Neural crest cell (in vitro differentiated cells): ENCODE measurements around the gene SOHLH2. TPM values are rescaled to one million over a fixed set of nuclear protein-coding genes. Genes with fewer than 3 reads are reported as not detected.
A peak's percentile ranks its signal among the peaks of the same experiment; 100 is the strongest.

Experiments used
- DNase-seq: peaks from one replicate; pipeline ENCODE4 v3.0.0; 2021; ENCODE audit warnings: low read depth, mixed read lengths, low spot score
- H3K27ac Mint-ChIP-seq: one replicate; pipeline ENCODE4 v1.8.0; 2021; ENCODE audit warnings: mild to moderate bottlenecking, mixed read lengths; ENCODE audit not compliant: unreplicated experiment
- H3K27me3 Mint-ChIP-seq: 2 replicates; pipeline ENCODE4 v1.8.0; 2021; ENCODE audit warnings: low read depth, mild to moderate bottlenecking, mixed read lengths
- H3K36me3 Mint-ChIP-seq: 2 replicates; pipeline ENCODE4 v1.8.0; 2021; ENCODE audit warnings: low read depth, mild to moderate bottlenecking, mixed read lengths
- H3K4me1 Mint-ChIP-seq: 2 replicates; pipeline ENCODE4 v1.8.0; 2021; ENCODE audit warnings: mixed read lengths
- H3K4me3 Mint-ChIP-seq: one replicate; pipeline ENCODE4 v1.8.0; 2021; ENCODE audit warnings: mild to moderate bottlenecking, mixed read lengths
- H3K9me3 Mint-ChIP-seq: 2 replicates; pipeline ENCODE4 v1.8.0; 2021; ENCODE audit warnings: mixed read lengths
- total RNA-seq: library from RNA; stranded (reverse); gene quantifications from 2 replicates; pipeline ENCODE4 v1.2.1, GENCODE V29; 2021
- TF ChIP-seq, protein P1 (sequence below): fragments of 200-600 bp; sonication (generic); conservative IDR thresholded peaks from 2 replicates; pipeline ENCODE4 v1.5.0; 2021; ENCODE audit warnings: antibody characterized with exemption, mild to moderate bottlenecking

Gene SOHLH2
- total RNA-seq, 1 donor from 2014 or later, result 0.21 TPM

DNA sequence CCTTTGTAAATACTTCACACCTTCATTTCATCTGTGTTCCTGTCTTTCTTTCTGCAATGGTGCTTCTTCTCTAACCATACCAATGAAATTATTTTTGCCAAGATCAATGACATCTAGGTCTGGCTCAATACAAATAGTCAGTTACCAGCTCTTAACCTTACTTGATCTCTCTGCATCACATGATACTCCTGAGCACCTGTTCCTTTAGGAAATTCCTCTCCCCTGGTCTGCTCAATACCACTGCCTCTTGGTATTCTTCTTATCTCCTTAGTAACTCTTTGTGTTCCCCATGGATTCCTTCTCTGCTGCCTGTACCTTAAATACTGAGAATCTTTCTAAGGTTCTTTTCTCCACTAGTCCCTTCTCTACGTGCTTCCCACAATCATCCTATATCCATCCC, 25.9 kb downstream of the SOHLH2 start:
- no peak for DNase-seq
- Mint-ChIP-seq H3K27ac (no peak overlapping the region), H3K4me3 (no peak overlapping the region), H3K4me1 (peaks cover 7% of the 10 kb centered on the region), H3K9me3 (no peaks in the 10 kb centered on the region), H3K36me3 (no peaks in the 10 kb centered on the region), H3K27me3 (no peaks in the 10 kb centered on the region)
- TF ChIP-seq, protein P1, sequence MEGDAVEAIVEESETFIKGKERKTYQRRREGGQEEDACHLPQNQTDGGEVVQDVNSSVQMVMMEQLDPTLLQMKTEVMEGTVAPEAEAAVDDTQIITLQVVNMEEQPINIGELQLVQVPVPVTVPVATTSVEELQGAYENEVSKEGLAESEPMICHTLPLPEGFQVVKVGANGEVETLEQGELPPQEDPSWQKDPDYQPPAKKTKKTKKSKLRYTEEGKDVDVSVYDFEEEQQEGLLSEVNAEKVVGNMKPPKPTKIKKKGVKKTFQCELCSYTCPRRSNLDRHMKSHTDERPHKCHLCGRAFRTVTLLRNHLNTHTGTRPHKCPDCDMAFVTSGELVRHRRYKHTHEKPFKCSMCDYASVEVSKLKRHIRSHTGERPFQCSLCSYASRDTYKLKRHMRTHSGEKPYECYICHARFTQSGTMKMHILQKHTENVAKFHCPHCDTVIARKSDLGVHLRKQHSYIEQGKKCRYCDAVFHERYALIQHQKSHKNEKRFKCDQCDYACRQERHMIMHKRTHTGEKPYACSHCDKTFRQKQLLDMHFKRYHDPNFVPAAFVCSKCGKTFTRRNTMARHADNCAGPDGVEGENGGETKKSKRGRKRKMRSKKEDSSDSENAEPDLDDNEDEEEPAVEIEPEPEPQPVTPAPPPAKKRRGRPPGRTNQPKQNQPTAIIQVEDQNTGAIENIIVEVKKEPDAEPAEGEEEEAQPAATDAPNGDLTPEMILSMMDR, result no peak

DNA sequence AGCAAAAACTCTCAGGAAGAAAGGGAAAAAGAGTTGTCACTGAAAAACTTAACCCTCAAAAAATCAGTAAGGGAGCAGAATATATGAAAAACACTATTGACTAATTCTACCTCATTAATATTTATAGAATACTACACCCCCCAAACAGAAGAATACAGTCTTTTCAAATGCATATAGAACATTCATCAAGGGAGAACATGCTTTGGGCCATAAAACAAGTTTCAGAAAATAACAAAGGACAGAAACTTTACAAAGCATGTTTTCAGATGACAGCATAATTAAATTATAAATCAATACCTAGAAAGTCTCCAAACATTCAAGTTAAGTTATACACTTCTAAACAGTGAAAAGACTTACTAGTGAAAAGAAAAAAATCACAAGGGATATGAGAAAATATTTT, 30.5 kb downstream of the SOHLH2 start:
- H3K4me3 Mint-ChIP-seq, result no peak overlapping the region
- no peak for DNase-seq
- H3K27me3 Mint-ChIP-seq, result no peaks in the 10 kb centered on the region
- H3K27ac Mint-ChIP-seq, result no peak overlapping the region
- no peaks in the 10 kb centered on the region for H3K36me3 Mint-ChIP-seq
- H3K9me3 Mint-ChIP-seq, result peaks cover 5% of the 10 kb centered on the region
- TF ChIP-seq, protein P1, result no peak
- peaks cover 10% of the 10 kb centered on the region for H3K4me1 Mint-ChIP-seq

- Mint-ChIP-seq H3K9me3 (no peaks in the 10 kb centered on the region), H3K4me1 (peaks cover 8% of the 10 kb centered on the region), H3K4me3 (no peak overlapping the region), H3K27ac (no peak overlapping the region), H3K27me3 (no peaks in the 10 kb centered on the region), H3K36me3 (no peaks in the 10 kb centered on the region)
- TF ChIP-seq, protein P1, result no peak
- no peak for DNase-seq
Observed at GRCh38 chr13:36175621-36176020, 38.7 kb downstream of the SOHLH2 start.

DNA sequence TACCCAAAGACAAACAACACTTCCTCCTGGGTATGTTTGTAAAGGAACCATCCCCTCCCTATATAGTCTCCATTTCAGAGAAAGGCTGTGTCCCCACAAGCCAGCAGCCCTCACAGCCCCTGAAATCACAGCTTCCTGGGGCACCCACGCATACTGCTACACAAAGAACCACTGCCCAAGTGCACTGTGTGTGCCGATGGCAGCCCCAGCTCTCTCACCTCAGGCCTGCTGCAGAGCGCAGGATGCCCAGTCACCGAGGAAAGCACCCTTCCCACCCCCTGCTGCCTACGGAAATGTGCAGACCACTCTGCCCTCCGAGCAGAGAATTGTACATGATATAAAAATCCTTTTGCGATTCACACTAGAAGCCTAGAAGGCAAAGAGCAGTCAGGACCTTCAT, 39.4 kb downstream of the SOHLH2 start:
- no peak for DNase-seq
- no peaks in the 10 kb centered on the region for H3K27me3 Mint-ChIP-seq
- H3K4me3 Mint-ChIP-seq, result no peak overlapping the region
- no peaks in the 10 kb centered on the region for H3K9me3 Mint-ChIP-seq
- no peaks in the 10 kb centered on the region for H3K36me3 Mint-ChIP-seq
- H3K4me1 Mint-ChIP-seq, result peaks cover 8% of the 10 kb centered on the region
- H3K27ac Mint-ChIP-seq, result peak overlapping the region; percentile 78
- TF ChIP-seq, protein P1, result no peak

DNA sequence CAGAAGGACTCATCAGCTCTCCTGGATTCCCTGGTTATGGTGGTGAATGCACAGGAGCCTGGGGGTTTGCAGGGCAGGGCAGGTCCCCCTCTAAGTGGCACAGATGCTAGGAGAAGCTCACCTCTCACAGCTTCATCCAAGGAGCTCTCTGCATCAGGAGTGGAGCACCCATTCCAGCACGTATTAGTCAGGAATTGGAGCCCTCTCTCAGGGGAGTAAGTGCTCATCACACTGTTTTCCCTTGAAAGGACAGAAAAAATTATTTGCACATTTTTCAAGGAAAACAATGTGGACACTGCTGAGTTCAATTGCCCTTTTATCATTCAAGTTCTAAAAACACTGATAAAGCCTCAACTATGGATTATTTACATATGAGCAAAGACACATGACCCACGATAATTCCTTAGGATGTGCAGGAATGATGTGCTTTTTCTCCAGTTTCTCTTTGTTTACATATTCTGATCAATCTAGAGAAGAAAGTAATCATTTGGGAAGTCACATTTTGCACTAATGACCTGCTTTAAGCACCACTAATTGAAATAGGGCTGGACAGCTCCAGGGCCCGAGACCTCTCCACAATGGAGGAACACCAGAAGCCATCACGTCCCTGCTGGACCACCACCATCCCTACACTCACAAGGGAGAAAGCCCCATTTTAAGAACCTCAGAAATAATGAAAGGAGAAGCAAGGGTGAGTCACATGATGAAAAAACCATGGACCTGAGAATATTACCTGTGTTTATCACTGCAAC, 40.6 kb downstream of the SOHLH2 start:
- no peak for DNase-seq
- H3K9me3 Mint-ChIP-seq, result no peaks in the 10 kb centered on the region
- no peak overlapping the region for H3K27ac Mint-ChIP-seq
- no peaks in the 10 kb centered on the region for H3K36me3 Mint-ChIP-seq
- no peaks in the 10 kb centered on the region for H3K27me3 Mint-ChIP-seq
- peaks cover 8% of the 10 kb centered on the region for H3K4me1 Mint-ChIP-seq
- H3K4me3 Mint-ChIP-seq, result no peak overlapping the region
- TF ChIP-seq, protein P1, result no peak
